HS-27A (cell line): Measurements from ENCODE around the gene MTSS2.
A peak's percentile ranks its signal among the peaks of the same experiment; 100 is the strongest.

Experiments used
- DNase-seq: peaks from one replicate; pipeline ENCODE4 v3.0.0-alpha.2; 2012; ENCODE audit warnings: low read depth, missing footprints

MTSS2 gene

GRCh38 chr16:70698901-70699300 is 13.0 kb upstream of the MTSS2 start:
- DNase-seq = no peak

- no peak for DNase-seq
Measured at GRCh38 chr16:70697594-70698170, 11.8 kb upstream of the MTSS2 start.

- no peak for DNase-seq
Measured at GRCh38 chr16:70696952-70697593, 11.2 kb upstream of the MTSS2 start.

GRCh38 chr16:70696355-70696754 is 10.5 kb upstream of the MTSS2 start:
- no peak for DNase-seq

- no peak for DNase-seq
Measured at GRCh38 chr16:70695331-70696070, 9.6 kb upstream of the MTSS2 start.

GRCh38 chr16:70694868-70695218 is 9.0 kb upstream of the MTSS2 start:
- DNase-seq = no peak

GRCh38 chr16:70694088-70694867 is 8.4 kb upstream of the MTSS2 start:
- peak; percentile 95 for DNase-seq

- no peak for DNase-seq
Measured at GRCh38 chr16:70692873-70693671, 7.2 kb upstream of the MTSS2 start.

- no peak for DNase-seq
Measured at GRCh38 chr16:70692130-70692872, 6.4 kb upstream of the MTSS2 start.

GRCh38 chr16:70691223-70692129 is 5.6 kb upstream of the MTSS2 start:
- DNase-seq = no peak

- no peak for DNase-seq
Measured at GRCh38 chr16:70689970-70690891, 4.4 kb upstream of the MTSS2 start.

- no peak for DNase-seq
Measured at GRCh38 chr16:70689035-70689969, 3.4 kb upstream of the MTSS2 start.

GRCh38 chr16:70688246-70688742 is 2.4 kb upstream of the MTSS2 start:
- no peak for DNase-seq

GRCh38 chr16:70687671-70688245 is 1.9 kb upstream of the MTSS2 start:
- DNase-seq = no peak

GRCh38 chr16:70687102-70687511 is 1.3 kb upstream of the MTSS2 start:
- no peak for DNase-seq

GRCh38 chr16:70686376-70687101 is 686 bp upstream of the MTSS2 start:
- DNase-seq = no peak
